NK-92 treated with Interleukin-12 subunit alpha and Interleukin-12 subunit beta, amount 100 ng/mL, for 24 hours (cell line): ENCODE results near the gene FARS2.
"Not testable (repeated sequence)": the region's sequence is repeated elsewhere in the genome, so short reads cannot be mapped to it uniquely, and the experiment has no call there.

ENCODE experiments used
- DNase-seq: peaks from one replicate; lab custom pipeline; 2025; lab: John Stamatoyannopoulos, UW

FARS2 gene

DNA sequence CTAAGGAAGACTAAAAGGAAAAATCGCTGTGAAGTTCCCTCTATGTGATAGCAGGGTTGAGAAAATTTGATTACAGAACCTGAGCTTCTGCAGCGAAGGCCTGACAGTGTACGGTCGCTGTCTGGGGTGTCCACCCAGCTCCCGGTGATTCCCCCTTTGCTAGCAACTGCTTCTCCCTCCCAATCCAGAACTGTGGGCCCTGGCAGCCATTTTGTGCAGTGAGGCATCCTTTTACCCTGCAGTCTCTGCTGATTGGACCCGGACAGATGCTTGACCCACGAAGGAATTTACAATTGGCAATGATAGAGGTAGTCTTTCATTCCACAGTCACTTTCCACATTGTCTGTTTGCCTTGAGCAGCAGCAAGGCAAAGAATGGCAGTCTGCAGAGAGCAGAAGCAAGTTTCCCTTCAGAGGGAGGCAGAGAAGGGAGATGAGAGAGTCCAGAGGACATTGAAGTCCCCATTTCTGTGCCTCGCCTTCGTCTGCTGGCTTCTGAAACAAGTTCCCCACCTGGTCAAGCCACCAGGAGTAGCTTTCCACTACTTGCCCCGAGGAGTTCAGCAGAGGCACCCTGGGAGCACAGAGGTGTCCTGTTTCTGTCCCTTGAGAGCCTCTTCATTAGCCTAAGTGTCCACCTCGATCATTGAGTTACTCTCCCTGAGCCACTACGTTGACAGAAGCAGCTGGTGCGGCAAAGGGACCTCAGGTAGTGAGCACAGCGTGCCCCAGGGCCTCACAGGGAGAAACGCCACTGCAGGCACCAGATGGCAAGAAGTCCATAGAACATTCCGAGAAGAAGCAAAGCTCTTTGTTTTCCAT, 375.1 kb downstream of the FARS2 start:
- DNase-seq, result no peak

- no peak for DNase-seq
These were observed 376.4 kb downstream of the FARS2 start for GRCh38 chr6:5637714-5638113.

- no peak for DNase-seq
These were observed 377.4 kb downstream of the FARS2 start for GRCh38 chr6:5638666-5639065.

DNA sequence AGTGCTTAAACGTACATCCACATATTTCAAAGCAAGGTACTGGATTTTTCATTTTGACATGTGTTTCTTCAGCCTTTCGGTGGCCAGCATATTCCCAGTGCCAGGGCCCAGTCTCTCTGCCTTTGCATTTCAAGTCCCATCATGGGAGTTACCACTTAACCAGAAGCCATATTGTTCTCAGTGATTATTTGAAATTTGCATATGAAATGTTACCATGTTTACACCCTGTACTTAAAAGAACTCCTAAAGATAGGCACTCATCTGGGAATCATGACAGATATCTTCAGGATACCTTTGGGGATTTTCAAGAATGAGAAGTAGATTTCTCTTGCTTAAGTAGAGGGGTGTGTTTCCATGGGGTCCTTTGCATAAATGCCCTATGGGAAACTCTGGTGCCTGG, 377.9 kb downstream of the FARS2 start:
- DNase-seq, result no peak

- no peak for DNase-seq
These were observed 379.3 kb downstream of the FARS2 start for GRCh38 chr6:5640614-5641013.

DNA sequence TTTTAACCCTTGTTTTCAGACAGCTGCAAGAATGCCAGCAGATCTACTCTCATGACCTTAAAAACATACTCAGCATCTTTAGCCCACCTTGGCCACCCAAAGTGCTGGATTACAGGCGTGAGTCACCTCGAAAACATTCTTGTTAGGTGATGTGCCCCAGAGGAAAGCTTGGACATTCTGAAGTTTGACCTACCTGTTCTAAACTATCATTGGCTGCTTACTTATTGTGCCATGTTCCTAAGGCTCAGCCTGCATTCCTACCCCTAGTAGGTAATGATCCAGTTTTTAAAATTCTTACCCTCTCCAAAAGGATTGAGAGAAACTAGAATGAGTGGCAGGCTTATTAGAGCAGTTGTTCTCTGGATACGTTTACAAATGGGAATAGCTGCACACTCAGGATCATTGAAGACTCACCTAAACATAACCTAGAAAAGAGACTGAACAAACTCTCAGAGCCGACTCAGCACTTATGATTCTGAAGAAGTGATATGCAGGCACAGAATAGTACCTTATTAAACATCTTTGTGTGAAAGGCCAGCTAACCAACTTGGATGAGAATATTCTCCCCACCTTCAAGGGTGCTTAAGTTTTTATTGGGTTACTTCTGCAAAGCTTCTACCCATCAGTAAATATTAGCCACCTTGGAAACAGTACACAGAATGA, 383.3 kb downstream of the FARS2 start:
- DNase-seq, result no peak

GRCh38 chr6:5645328-5646290, 384.3 kb downstream of the FARS2 start:
- DNase-seq, result no peak

- no peak for DNase-seq
These were observed 391.3 kb downstream of the FARS2 start for GRCh38 chr6:5652406-5653137.

- DNase-seq, result no peak
These were observed 392.5 kb downstream of the FARS2 start for GRCh38 chr6:5653801-5654200.

DNA sequence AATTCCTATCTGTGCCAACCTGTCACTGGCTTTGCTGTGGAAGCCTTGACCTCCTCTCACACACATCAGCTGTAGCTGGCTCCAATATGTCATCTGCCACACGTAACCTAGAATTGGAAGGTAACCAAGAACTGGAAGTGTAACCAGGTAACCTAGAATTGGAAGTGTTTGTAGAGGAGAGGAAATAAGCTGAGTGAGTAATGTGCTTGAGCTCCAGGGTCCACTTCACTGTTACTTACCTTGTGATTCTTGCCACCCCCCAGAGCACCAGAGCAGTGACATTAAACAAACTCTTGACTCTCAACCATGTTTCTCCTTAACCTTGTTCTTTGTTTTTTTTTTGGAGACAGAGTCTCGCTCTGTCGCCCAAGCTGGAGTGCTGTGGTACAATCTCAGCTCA, 394.9 kb downstream of the FARS2 start:
- no peak for DNase-seq

- DNase-seq, result not testable (repeated sequence)
These were observed 395.4 kb downstream of the FARS2 start for GRCh38 chr6:5656695-5657094.

GRCh38 chr6:5657684-5658430, 396.5 kb downstream of the FARS2 start:
- DNase-seq, result no peak

DNA sequence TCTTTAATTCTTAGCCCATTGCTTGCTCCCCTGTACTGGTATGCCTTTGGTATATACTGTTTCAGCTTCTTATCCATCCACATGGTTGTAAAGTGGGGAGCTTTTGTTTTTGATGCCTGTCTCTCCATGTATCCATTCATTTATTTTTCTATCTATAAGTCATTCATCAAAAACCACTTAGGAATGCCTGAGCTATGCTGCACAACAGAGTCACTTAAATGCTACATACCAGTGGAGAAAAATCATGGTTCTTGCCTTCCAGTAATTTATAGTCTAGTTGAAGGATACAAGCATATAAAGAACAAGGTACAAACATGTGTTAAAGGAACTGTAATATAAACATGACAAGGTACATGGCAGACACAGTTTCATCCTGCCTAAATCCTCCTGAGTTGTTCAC, 398.2 kb downstream of the FARS2 start:
- no peak for DNase-seq

- no peak for DNase-seq
These were observed 399.5 kb downstream of the FARS2 start for GRCh38 chr6:5660772-5661171.

GRCh38 chr6:5662797-5663196, 401.5 kb downstream of the FARS2 start:
- DNase-seq, result no peak

GRCh38 chr6:5663259-5663658, 401.9 kb downstream of the FARS2 start:
- DNase-seq, result no peak

DNA sequence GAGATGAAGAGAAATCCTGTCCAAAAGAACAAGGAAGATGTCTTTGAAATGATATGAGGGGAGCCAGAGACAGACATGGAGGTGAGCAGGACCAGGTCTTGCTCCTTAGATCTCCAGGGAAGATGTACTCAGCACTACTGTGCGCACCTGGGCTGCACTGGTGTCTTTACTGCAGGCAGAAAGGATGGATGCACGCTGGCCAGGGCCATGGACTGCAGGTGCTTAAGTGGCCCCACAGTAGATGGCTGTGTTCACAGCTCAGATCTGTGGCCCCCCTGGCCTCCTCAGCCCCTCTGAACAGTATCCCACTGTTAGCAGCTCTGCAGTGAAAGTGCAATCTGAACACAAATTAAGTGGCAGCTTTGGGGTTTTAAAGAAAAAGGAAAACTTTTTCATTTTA, 402.4 kb downstream of the FARS2 start:
- DNase-seq, result no peak

DNA sequence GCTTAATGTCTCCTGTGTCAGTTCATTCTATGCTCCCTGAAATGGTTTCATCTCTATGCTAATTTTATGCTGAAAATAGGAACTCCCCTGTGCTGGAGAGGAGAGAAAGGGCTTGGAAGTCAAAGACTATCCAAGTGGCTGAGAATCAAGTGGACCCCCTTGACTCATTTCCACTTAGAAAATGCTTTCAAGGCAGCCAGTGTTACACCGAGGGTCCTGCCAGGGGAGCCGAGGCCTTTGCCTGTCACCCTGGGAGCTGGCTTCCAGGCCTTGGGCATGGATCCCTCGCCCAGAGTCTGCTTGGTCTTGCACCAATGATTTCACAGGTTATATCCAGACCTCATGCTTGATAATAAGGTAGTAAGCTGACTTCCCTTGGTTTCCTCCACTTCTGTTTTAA, 402.8 kb downstream of the FARS2 start:
- no peak for DNase-seq

DNA sequence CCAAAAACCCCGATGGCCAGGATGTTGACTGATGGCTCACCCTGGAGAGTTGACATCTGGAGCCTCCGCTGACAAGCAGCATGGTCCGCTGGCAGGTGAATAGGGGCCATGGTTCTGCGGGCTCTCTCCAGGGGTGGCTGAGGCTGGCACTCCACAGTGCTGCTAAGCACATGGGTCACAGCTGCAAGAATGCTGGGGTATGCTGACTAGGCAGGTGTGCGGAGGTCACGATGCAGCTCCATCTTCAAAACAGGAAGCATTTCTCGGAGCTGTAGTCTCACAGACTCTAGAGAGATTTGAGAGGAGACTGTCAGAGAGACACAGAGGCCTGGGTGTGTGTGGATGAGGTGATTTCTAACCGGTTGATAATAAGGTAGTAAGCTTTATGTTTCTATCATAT, 403.9 kb downstream of the FARS2 start:
- DNase-seq, result no peak

- no peak for DNase-seq
These were observed 404.4 kb downstream of the FARS2 start for GRCh38 chr6:5665667-5666066.

DNA sequence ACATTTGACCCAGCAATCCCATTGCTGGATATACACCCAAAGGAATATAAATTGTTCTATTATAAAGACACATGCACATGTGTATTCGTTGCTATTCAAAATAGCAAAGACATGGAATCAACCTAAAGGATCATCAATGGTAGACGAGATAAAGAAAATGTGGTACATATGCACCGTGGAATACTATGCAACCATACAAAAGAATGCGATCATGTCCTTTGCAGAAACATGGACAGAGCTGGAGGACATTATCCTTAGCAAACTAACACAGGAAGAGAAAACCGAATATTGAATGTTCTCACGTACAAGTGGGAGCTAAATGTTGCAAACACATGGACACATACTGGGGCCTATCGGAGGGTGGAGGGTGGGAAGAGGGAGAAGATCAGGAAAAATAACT, 405.4 kb downstream of the FARS2 start:
- DNase-seq, result no peak
